GM21825 (cell line): Measurements from ENCODE around the gene KIF15.

ENCODE experiments used
- ATAC-seq: cut with Tn5 transposase; IDR thresholded peaks from one replicate; pipeline ENCODE4 v1.9.1; 2021; ENCODE audit warnings: mild to moderate bottlenecking, moderate library complexity; ENCODE audit not compliant: unreplicated experiment

KIF15 gene

DNA sequence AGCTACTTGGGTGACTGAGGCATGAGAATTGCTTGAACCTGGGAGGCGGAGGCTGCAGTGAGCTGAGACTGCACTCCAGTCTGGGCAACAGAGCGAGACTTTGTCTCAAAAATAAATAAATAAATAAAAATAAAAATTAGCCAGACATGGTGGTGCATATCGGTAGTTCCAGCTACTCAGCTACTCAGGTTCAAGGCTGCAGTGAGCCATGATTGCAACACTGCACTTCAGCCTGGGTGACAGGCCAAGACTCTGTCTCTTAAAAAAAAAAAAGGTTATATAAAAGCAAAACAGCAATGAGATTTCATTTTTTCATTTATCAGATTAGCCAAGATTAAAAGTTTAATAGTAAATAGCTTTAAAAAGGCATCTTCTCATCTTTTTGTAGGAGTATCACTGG is 115.7 kb downstream of the KIF15 start:
- no peak for ATAC-seq

DNA sequence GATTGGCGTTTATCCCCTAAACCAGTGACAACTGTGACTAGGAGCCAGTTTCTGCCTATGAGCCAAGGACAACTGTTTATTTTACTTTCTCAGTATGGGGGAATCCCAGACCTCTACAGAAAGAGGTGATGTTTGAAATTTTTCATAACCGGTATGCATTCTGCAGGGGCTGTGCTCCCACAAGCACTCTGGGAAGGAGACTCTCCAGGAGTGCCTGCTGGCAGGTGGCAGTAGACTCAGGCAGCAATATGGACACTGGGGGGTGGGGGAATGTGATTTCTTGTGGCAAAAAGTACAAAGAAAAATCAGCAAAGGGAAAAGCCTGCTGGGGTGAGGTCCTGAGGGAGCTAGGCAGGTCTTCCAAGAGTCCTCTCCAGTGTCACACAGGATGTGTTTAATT is 118.7 kb downstream of the KIF15 start:
- no peak for ATAC-seq

- no peak for ATAC-seq
Observed at GRCh38 chr3:44883213-44883955, 121.8 kb downstream of the KIF15 start.

GRCh38 chr3:44883999-44884431 is 122.4 kb downstream of the KIF15 start:
- ATAC-seq, result no peak

- ATAC-seq, result no peak
Observed at GRCh38 chr3:44885618-44886017, 124.0 kb downstream of the KIF15 start.

GRCh38 chr3:44886561-44886960 is 125.0 kb downstream of the KIF15 start:
- no peak for ATAC-seq

- ATAC-seq, result no peak
Observed at GRCh38 chr3:44887101-44887500, 125.5 kb downstream of the KIF15 start.

GRCh38 chr3:44890258-44890657 is 128.7 kb downstream of the KIF15 start:
- no peak for ATAC-seq

- ATAC-seq, result no peak
Observed at GRCh38 chr3:44890852-44891251, 129.3 kb downstream of the KIF15 start.

- ATAC-seq, result no peak
Observed at GRCh38 chr3:44892689-44893088, 131.1 kb downstream of the KIF15 start.

DNA sequence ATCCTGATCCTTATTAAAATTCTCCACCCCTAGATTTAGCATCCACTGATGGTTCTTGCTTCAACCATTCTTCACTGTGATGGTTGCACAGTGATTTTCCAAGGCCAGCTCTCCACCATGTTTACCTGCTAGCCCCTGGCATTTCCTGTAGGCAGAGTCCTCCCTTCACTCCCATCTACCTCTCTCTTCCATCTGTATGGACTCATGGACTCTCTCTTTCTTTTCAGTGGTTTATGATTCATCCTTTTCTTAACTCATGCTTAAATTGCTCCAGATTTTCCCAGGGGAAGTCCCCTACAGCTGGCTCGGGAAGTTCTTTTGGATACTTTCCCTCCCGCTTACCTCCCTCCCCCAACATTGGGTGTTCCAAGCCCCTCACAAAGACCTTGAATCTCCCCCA is 131.5 kb downstream of the KIF15 start:
- ATAC-seq, result no peak

DNA sequence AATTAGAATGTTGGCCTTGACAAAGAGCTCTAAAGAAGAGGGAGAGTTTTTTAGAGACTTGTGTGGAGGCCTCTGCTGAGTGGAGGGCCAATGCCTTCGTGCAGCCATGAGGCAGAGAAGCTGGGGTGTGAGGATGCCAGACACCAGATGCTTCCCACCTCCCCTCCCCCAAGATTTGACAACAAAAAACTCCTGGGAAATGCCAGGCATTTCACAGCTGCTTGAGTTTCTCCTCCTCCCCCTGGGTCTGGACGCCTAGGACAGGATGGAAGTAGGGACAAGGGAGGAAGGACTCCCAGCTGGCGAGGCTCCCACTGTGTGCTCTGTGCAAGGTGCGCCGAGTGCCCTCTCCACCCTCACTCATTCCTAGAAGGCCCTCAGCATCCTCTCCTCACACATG is 132.9 kb downstream of the KIF15 start:
- no peak for ATAC-seq

DNA sequence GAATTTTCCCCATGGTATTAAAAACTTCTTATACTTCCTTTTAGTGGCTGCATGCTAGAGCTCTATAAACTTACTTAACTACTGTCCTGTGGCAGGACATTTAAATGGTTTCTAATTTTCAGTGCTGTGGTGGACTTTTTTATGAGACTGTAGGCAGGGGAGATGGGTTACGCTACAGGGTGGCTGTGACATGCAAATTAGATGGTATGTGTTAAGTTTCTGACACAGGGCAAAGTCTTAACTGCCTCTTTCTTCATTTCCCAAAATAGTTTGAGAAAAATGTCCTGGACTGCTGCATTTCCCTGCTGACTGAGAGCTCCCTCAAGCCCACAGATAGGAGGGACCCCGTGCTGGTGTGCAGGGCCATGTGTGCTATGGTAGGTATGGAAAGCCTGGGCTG is 134.8 kb downstream of the KIF15 start:
- no peak for ATAC-seq

DNA sequence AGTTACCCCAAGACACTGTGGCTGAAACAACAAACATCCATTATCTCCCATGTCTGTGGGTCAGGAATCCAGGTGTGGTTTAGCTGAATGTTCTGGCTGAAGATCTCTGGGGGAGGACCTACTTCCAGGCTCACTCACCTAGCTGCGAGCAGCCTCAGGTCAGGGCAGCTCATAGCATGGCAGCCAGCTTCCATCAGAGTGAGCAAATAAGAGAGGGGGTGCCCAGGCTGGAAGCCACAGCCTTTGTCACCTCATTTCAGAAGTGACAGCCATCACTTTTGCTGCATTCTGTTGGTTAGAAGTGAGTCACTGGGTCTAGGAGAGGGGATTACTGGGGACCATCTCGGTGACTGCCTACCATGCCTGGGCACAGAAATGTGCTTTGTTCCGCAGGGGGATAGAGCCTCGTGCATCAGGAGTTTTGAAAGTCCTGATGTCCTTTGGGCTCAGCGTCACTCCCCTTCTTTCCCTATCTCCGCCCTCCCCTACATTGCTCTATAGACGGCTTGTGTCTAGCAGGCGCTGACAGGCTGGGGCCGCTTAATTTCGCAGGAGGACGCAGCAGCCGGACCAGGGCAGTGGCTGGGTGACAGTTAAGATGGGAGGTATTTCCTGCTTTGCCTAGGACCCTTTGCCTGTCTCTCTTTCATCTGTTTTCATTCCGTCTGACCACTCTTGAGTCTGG is 138.2 kb downstream of the KIF15 start:
- ATAC-seq, result no peak

- no peak for ATAC-seq
Observed at GRCh38 chr3:44902628-44903027, 141.0 kb downstream of the KIF15 start.
